ENCODE results near the gene RACGAP1. TPM values are rescaled to one million over a fixed set of nuclear protein-coding genes. Genes with fewer than 3 reads are reported as not detected.

RACGAP1 gene
- polyA plus RNA-seq, 1 donor from 2014 or later = 18.3 TPM

GRCh38 chr12:50014342-50014741 lies 11.0 kb downstream of the RACGAP1 start:
- Histone ChIP-seq H3K9ac (ENCODE audit: low read length) (no peak overlapping the region), H3K4me2 (ENCODE audit: low read length) (no peak overlapping the region), H4K20me1 (ENCODE audit: insufficient read depth) (no peaks in the 10 kb centered on the region), H3K27me3 (ENCODE audit: insufficient read depth, low read depth, low read length) (no peaks in the 10 kb centered on the region), H3K36me3 (ENCODE audit: insufficient read depth, low read length) (no peaks in the 10 kb centered on the region), H3K9me2 (ENCODE audit: insufficient read depth, low read length) (no peaks in the 10 kb centered on the region), H2AFZ (ENCODE audit: low read depth, low read length) (no peak overlapping the region), H3F3A (ENCODE audit: insufficient read depth, low read length, poor library complexity, severe bottlenecking) (no peaks in the 10 kb centered on the region), H3K79me2 (replicated peaks; ENCODE audit: insufficient read depth, low read length) (peaks cover 18% of the 10 kb centered on the region), H3K4me3 (ENCODE audit: low read length) (no peak overlapping the region), H3K27ac (ENCODE audit: low read length) (no peak overlapping the region), H3K9me3 (ENCODE audit: low read length) (no peaks in the 10 kb centered on the region)
- TF ChIP-seq CTCF (IDR thresholded peaks at IDR 0.05; ENCODE audit: poor library complexity, severe bottlenecking) (no peak), MXI1 (conservative IDR thresholded peaks at IDR 0.05; ENCODE audit: poor library complexity, severe bottlenecking) (no peak), POLR2AphosphoS5 (IDR thresholded peaks at IDR 0.05) (no peak), SMC3 (conservative IDR thresholded peaks at IDR 0.05; ENCODE audit: poor library complexity) (no peak), EZH2 (IDR thresholded peaks at IDR 0.05; ENCODE audit: borderline replicate concordance, insufficient read depth, low read length, poor library complexity, severe bottlenecking) (no peak), RAD21 (conservative IDR thresholded peaks at IDR 0.05) (no peak), TAF1 (IDR thresholded peaks at IDR 0.05; ENCODE audit: low read depth) (no peak), EP300 (conservative IDR thresholded peaks at IDR 0.05; ENCODE audit: poor library complexity, severe bottlenecking) (no peak)
- TF ChIP-seq, protein P1, sequence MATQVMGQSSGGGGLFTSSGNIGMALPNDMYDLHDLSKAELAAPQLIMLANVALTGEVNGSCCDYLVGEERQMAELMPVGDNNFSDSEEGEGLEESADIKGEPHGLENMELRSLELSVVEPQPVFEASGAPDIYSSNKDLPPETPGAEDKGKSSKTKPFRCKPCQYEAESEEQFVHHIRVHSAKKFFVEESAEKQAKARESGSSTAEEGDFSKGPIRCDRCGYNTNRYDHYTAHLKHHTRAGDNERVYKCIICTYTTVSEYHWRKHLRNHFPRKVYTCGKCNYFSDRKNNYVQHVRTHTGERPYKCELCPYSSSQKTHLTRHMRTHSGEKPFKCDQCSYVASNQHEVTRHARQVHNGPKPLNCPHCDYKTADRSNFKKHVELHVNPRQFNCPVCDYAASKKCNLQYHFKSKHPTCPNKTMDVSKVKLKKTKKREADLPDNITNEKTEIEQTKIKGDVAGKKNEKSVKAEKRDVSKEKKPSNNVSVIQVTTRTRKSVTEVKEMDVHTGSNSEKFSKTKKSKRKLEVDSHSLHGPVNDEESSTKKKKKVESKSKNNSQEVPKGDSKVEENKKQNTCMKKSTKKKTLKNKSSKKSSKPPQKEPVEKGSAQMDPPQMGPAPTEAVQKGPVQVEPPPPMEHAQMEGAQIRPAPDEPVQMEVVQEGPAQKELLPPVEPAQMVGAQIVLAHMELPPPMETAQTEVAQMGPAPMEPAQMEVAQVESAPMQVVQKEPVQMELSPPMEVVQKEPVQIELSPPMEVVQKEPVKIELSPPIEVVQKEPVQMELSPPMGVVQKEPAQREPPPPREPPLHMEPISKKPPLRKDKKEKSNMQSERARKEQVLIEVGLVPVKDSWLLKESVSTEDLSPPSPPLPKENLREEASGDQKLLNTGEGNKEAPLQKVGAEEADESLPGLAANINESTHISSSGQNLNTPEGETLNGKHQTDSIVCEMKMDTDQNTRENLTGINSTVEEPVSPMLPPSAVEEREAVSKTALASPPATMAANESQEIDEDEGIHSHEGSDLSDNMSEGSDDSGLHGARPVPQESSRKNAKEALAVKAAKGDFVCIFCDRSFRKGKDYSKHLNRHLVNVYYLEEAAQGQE (IDR thresholded peaks at IDR 0.05; ENCODE audit: borderline replicate concordance) = no peak

GRCh38 chr12:50013361-50014147 lies 11.7 kb downstream of the RACGAP1 start:
- Histone ChIP-seq H3K9ac (ENCODE audit: low read length) (no peak overlapping the region), H3F3A (ENCODE audit: insufficient read depth, low read length, poor library complexity, severe bottlenecking) (no peaks in the 10 kb centered on the region), H3K27ac (ENCODE audit: low read length) (no peak overlapping the region), H3K9me2 (ENCODE audit: insufficient read depth, low read length) (no peaks in the 10 kb centered on the region), H3K4me3 (ENCODE audit: low read length) (no peak overlapping the region), H3K9me3 (ENCODE audit: low read length) (no peaks in the 10 kb centered on the region), H3K4me2 (ENCODE audit: low read length) (no peak overlapping the region), H2AFZ (ENCODE audit: low read depth, low read length) (no peak overlapping the region), H4K20me1 (ENCODE audit: insufficient read depth) (no peaks in the 10 kb centered on the region), H3K27me3 (ENCODE audit: insufficient read depth, low read depth, low read length) (no peaks in the 10 kb centered on the region), H3K79me2 (replicated peaks; ENCODE audit: insufficient read depth, low read length) (peaks cover 11% of the 10 kb centered on the region), H3K36me3 (ENCODE audit: insufficient read depth, low read length) (no peaks in the 10 kb centered on the region)
- no peak for TF ChIP-seq TAF1 (IDR thresholded peaks at IDR 0.05; ENCODE audit: low read depth)
- TF ChIP-seq, protein P1 (IDR thresholded peaks at IDR 0.05; ENCODE audit: borderline replicate concordance) = no peak
- no peak for TF ChIP-seq CTCF (IDR thresholded peaks at IDR 0.05; ENCODE audit: poor library complexity, severe bottlenecking)

All from neural cell (in vitro differentiated cells).